ENCODE results near the gene KNDC1. TPM values are rescaled to one million over a fixed set of nuclear protein-coding genes. Genes with fewer than 3 reads are reported as not detected.

KNDC1 gene
- total and polyA plus RNA-seq, 2 experiments from 2014 or later, result 10.8 to 33.9 TPM

DNA sequence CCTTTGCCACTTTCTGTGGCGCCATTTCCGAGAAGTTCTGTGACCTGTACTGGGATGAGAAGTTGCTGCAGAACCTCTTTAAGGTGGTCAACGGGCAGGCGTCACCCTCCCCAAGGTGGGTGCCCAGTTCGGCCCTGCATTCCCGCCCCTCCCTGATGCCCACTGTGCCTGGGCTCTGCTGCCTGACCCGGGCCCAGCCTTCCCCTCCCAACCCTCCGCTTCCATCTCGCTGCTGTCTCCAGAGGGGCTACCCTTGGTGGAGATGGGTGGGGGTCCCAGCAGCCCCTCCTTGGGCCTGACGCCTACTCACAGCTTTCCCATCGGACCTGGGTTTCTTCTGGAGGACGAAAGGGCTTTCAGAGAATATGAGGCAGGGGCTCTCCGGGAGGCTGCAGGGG, 39.5 kb downstream of the KNDC1 start:
- TF ChIP-seq, protein P1, sequence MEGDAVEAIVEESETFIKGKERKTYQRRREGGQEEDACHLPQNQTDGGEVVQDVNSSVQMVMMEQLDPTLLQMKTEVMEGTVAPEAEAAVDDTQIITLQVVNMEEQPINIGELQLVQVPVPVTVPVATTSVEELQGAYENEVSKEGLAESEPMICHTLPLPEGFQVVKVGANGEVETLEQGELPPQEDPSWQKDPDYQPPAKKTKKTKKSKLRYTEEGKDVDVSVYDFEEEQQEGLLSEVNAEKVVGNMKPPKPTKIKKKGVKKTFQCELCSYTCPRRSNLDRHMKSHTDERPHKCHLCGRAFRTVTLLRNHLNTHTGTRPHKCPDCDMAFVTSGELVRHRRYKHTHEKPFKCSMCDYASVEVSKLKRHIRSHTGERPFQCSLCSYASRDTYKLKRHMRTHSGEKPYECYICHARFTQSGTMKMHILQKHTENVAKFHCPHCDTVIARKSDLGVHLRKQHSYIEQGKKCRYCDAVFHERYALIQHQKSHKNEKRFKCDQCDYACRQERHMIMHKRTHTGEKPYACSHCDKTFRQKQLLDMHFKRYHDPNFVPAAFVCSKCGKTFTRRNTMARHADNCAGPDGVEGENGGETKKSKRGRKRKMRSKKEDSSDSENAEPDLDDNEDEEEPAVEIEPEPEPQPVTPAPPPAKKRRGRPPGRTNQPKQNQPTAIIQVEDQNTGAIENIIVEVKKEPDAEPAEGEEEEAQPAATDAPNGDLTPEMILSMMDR (IDR thresholded peaks at IDR 0.05; ENCODE audit: low read depth, low read length), result no peak
- DNase-seq (ENCODE audit: low read depth in 1 of 2, low spot score in 1 of 2), result no peak
- no peaks in the 10 kb centered on the region for H3K27me3 ChIP-seq
- no peak overlapping the region for H3K27ac ChIP-seq
- H3K36me3 ChIP-seq, result no peaks in the 10 kb centered on the region
- no peak overlapping the region for H3K4me3 ChIP-seq
- no peaks in the 10 kb centered on the region for H3K4me1 ChIP-seq (ENCODE audit: low read depth)
- no peaks in the 10 kb centered on the region for H3K9me3 ChIP-seq (ENCODE audit: low read depth)

DNA sequence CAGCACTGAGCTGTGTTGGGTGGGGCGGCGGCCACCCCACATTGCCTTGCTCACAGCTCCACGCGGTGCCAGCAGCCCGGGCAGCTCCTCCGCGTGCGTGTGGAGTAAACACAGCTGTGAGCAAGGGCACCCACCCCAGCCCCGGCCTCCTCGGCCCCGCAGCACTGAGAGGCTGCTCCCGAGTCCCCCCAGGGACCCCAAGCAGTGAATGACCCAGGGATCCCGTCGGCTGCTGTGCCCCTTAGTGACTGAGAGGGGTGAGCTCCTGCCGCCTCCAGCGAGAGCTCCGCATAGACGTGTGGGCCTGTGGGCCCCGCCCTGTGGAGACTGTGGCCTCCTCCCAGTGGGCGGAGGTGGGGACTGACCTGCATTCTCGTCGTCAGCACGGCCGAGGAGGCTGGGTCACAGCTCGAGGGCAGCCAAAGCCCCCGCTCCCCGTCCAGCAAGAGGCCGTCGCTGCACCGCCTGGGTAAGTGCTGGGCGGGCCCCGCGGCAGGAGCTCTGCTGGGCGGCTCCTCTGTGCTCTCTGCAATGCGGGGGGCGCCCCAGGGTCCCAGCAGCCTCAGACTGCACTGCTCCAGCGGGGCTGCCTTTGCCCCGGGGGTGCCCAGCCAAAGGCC, 40.1 kb downstream of the KNDC1 start:
- no peaks in the 10 kb centered on the region for H3K9me3 ChIP-seq (ENCODE audit: low read depth)
- no peak for DNase-seq (ENCODE audit: low read depth in 1 of 2, low spot score in 1 of 2)
- H3K4me3 ChIP-seq, result no peak overlapping the region
- no peaks in the 10 kb centered on the region for H3K4me1 ChIP-seq (ENCODE audit: low read depth)
- H3K27ac ChIP-seq, result no peak overlapping the region
- TF ChIP-seq, protein P1 (IDR thresholded peaks at IDR 0.05; ENCODE audit: low read depth, low read length), result no peak
- H3K36me3 ChIP-seq, result no peaks in the 10 kb centered on the region
- H3K27me3 ChIP-seq, result no peaks in the 10 kb centered on the region

DNA sequence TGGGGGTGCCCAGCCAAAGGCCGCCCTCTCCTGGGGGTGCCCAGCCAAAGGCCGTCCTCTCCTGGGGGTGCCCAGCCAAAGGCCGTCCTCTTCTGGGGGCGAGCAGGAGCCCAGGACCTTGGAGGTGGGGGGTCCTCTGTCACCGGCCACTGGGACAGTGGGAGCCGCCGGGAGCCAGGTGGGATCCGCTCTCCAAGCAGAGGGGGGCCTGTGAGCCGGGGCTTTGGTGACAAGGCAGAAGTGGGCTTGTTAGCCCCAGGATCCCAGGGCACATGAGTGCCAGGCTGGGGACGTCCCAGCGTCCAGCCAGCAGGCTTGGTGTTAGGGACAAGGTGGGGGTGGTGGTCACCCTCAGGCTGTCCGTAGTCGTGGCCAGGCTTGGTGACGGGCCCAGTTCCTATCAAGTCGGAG, 40.6 kb downstream of the KNDC1 start:
- TF ChIP-seq, protein P1 (IDR thresholded peaks at IDR 0.05; ENCODE audit: low read depth, low read length), result no peak
- H3K36me3 ChIP-seq, result no peaks in the 10 kb centered on the region
- H3K4me1 ChIP-seq (ENCODE audit: low read depth), result no peaks in the 10 kb centered on the region
- no peak for DNase-seq (ENCODE audit: low read depth in 1 of 2, low spot score in 1 of 2)
- no peaks in the 10 kb centered on the region for H3K27me3 ChIP-seq
- no peak overlapping the region for H3K27ac ChIP-seq
- H3K4me3 ChIP-seq, result no peak overlapping the region
- no peaks in the 10 kb centered on the region for H3K9me3 ChIP-seq (ENCODE audit: low read depth)

DNA sequence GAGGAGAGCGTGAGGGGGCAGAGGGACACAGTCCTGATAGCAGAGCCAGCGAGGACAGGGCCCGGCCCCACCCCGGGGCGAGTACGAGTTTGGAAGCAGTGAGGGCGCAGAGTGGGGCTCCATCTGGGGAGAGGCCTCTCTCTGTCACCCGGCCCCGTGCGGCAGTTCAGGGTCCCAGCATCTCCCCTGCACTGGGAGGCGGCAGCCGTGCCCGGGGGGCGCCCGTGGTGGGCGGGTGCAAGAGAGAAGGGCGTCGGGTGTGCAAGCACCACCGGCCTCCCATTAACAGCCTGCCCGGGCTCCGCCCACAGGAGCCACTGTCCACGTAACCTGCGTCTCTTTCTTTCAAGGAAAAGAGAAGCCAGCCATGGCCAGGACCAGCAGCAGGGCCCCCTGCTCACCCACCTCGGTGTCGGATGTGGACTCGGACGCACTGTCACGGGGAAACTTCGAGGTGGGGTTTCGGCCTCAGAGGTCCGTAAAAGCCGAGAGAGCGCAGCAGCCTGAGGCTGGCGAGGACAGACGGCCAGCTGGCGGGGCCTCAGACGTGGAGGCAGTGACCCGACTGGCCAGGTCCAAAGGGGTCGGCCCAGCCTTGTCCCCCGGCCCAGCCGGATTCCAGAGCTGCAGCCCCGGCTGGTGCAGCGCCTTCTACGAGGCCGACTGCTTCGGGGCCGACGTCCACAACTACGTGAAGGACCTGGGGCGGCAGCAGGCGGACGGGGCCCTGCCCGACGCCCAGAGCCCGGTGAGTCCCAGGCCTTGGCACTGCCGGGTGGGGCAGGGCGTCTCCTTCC, 41.3 kb downstream of the KNDC1 start:
- Histone ChIP-seq H3K9me3 (ENCODE audit: low read depth) (no peaks in the 10 kb centered on the region), H3K36me3 (no peaks in the 10 kb centered on the region), H3K4me3 (no peak overlapping the region), H3K27me3 (no peaks in the 10 kb centered on the region), H3K4me1 (ENCODE audit: low read depth) (no peaks in the 10 kb centered on the region), H3K27ac (no peak overlapping the region)
- no peak for DNase-seq (ENCODE audit: low read depth in 1 of 2, low spot score in 1 of 2)
- TF ChIP-seq, protein P1 (IDR thresholded peaks at IDR 0.05; ENCODE audit: low read depth, low read length), result no peak

DNA sequence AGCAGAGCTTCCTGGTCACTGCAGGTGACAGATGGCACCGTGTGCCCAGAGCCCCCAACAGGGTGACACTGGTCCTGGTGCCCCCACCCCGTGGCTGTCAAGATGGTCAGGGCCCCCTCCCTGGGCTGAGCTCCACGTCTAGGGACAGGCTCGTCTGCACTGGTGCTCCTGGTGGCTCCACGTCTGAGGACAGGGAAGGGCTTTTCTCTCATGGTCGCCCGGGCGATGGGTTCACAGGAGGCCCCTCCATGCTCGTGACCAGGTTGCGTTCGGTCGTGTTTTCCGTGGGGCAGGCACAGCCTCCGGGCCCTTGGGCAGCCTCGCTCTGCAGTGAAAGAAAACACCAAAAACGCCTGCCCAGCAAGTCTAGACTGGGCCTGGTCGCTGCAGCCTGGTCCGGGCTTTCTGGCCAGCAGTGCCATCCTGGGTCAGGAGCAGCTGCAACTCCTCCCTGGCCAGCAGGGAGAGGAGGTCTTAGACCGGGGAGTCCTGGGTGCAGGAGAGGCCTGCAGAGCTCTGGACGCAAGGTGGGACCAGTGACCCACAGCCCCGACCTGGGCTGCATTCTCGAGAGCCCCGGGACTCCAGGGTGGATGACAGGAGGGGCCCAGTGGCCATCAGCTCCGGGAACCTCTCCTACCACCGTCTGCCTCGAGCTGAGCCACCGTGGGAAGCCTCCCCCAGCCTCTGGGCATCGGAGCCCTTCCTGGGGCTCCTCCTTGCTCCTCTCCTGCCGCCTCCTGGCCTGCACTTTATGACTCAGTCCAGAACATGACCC, 42.1 kb downstream of the KNDC1 start:
- no peak for DNase-seq (ENCODE audit: low read depth in 1 of 2, low spot score in 1 of 2)
- TF ChIP-seq, protein P1 (IDR thresholded peaks at IDR 0.05; ENCODE audit: low read depth, low read length), result no peak
- Histone ChIP-seq H3K4me3 (no peak overlapping the region), H3K36me3 (no peaks in the 10 kb centered on the region), H3K27ac (no peak overlapping the region), H3K9me3 (ENCODE audit: low read depth) (no peaks in the 10 kb centered on the region), H3K27me3 (no peaks in the 10 kb centered on the region), H3K4me1 (ENCODE audit: low read depth) (no peaks in the 10 kb centered on the region)
